Measurements from ENCODE around the gene SLC35F1.

GRCh38 chr6:118249680-118250079, 342.6 kb downstream of the SLC35F1 start:
- TF ChIP-seq SUZ12 (IDR thresholded peaks at IDR 0.05; ENCODE audit: extremely low read depth, insufficient read depth, insufficient read length) = no peak
- TF ChIP-seq YY1 (IDR thresholded peaks at IDR 0.05; ENCODE audit: insufficient read depth, insufficient read length) = no peak
- TF ChIP-seq ZNF274 (IDR thresholded peaks at IDR 0.05; ENCODE audit: low read depth, low read length) = no peak
